Measurements from ENCODE around the gene MORN3.

Gene MORN3

DNA sequence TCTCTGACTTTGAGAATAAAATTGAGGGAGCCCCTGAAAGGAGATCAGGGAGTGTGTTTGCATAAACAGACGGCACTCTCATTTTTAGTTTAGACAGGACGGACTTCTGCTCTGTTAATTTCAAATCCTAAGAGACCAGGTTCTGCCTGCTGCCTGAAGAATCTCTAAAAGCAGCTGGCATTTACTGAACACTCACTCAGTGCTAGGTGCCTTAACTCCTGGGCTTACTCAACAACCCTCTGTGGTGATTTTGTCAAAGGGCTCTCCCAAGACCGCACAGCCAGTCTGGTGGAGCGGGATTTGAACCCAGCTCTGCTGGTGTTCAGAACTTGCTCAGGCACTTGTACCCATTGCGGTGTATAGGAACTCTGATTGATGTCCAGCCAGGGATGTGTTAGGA lies 40.9 kb downstream of the MORN3 start:
- Histone ChIP-seq H3K4me3 (replicated peaks; ENCODE audit: insufficient read depth, low read length) (peak overlapping the region; percentile 79), H3K27ac (replicated peaks) (peak overlapping the region; percentile 92), H3K27me3 (ENCODE audit: insufficient read depth, poor library complexity, severe bottlenecking) (no peaks in the 10 kb centered on the region)
- TF ChIP-seq SPI1 (IDR thresholded peaks at IDR 0.05; ENCODE audit: borderline replicate concordance, low read depth) (no peak), POLR2AphosphoS5 (IDR thresholded peaks at IDR 0.05; ENCODE audit: low read depth) (no peak), GABPA (IDR thresholded peaks at IDR 0.05; ENCODE audit: low read depth) (no peak)
- TF ChIP-seq, protein P1, sequence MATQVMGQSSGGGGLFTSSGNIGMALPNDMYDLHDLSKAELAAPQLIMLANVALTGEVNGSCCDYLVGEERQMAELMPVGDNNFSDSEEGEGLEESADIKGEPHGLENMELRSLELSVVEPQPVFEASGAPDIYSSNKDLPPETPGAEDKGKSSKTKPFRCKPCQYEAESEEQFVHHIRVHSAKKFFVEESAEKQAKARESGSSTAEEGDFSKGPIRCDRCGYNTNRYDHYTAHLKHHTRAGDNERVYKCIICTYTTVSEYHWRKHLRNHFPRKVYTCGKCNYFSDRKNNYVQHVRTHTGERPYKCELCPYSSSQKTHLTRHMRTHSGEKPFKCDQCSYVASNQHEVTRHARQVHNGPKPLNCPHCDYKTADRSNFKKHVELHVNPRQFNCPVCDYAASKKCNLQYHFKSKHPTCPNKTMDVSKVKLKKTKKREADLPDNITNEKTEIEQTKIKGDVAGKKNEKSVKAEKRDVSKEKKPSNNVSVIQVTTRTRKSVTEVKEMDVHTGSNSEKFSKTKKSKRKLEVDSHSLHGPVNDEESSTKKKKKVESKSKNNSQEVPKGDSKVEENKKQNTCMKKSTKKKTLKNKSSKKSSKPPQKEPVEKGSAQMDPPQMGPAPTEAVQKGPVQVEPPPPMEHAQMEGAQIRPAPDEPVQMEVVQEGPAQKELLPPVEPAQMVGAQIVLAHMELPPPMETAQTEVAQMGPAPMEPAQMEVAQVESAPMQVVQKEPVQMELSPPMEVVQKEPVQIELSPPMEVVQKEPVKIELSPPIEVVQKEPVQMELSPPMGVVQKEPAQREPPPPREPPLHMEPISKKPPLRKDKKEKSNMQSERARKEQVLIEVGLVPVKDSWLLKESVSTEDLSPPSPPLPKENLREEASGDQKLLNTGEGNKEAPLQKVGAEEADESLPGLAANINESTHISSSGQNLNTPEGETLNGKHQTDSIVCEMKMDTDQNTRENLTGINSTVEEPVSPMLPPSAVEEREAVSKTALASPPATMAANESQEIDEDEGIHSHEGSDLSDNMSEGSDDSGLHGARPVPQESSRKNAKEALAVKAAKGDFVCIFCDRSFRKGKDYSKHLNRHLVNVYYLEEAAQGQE (IDR thresholded peaks at IDR 0.05; ENCODE audit: insufficient replicate concordance, low read depth): no peak
- TF ChIP-seq, protein P2, sequence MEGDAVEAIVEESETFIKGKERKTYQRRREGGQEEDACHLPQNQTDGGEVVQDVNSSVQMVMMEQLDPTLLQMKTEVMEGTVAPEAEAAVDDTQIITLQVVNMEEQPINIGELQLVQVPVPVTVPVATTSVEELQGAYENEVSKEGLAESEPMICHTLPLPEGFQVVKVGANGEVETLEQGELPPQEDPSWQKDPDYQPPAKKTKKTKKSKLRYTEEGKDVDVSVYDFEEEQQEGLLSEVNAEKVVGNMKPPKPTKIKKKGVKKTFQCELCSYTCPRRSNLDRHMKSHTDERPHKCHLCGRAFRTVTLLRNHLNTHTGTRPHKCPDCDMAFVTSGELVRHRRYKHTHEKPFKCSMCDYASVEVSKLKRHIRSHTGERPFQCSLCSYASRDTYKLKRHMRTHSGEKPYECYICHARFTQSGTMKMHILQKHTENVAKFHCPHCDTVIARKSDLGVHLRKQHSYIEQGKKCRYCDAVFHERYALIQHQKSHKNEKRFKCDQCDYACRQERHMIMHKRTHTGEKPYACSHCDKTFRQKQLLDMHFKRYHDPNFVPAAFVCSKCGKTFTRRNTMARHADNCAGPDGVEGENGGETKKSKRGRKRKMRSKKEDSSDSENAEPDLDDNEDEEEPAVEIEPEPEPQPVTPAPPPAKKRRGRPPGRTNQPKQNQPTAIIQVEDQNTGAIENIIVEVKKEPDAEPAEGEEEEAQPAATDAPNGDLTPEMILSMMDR (IDR thresholded peaks at IDR 0.05; ENCODE audit: insufficient read depth, low read length): no peak
- peak in 1 of 2 experiments; percentile 30 for DNase-seq (ENCODE audit: low read depth in 1 of 2, low spot score in 1 of 2)

DNA sequence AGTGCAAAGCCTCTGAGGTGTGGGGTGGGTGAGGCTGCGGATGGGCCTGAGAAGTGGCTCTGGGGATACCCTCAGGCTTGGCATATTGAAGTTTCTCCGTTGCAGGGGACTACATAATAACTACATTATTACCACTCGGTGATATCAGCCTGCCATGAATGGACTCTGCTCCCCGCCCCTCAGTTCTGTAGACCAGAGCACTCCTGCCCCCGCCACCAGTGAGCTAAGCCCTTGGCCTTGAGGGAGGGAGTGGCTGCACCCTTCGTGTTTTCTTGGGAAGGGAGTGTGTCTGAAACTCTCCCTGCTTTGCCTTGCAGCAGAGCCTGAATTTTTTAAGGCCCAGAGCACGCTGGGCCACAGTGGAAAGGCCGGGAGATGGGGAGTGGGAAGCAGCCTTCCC lies 41.4 kb downstream of the MORN3 start:
- H3K27ac ChIP-seq (replicated peaks): peak overlapping the region; percentile 92
- DNase-seq (ENCODE audit: low read depth in 1 of 2, low spot score in 1 of 2): peak in 1 of 2 experiments; percentile 12

DNA sequence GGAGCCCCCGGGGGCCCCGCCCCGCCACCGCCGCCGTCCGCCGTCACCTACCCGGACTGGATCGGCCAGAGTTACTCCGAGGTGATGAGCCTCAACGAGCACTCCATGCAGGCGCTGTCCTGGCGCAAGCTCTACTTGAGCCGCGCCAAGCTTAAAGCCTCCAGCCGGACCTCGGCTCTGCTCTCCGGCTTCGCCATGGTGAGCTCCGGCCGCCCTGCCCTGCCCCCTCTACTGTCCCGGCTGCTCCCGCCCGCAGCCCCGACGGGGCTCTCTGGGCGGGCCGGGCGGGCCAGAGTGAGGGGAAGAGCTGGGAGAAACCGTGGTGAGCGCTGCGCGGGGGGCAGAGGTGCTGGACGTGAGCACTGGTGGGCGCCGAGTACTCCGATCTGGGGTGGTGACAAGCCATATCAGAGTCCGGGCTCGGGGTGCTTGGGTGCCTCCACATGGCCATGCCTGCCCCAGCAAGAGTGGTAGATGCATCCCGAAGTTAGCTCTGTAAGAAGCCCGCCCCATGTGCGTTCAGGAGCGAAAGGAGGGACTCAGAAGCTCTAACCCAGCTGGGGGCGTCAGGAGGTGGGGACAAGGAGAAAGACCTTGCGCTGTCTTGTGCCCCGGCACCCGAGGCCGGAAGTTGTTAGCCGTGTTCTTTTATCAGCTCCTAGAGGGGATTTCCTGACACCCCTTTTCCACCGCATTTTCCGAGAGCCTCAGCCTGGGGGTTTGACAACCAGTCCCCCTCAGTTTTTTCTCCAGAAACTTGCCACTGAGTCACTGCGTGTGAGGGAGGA lies 42.4 kb downstream of the MORN3 start:
- Histone ChIP-seq H3K27ac (replicated peaks) (peak overlapping the region; percentile 92), H3K4me3 (replicated peaks; ENCODE audit: insufficient read depth, low read length) (peak overlapping the region; percentile 79), H3K27me3 (ENCODE audit: insufficient read depth, poor library complexity, severe bottlenecking) (no peaks in the 10 kb centered on the region)
- TF ChIP-seq, protein P1 (IDR thresholded peaks at IDR 0.05; ENCODE audit: insufficient replicate concordance, low read depth): no peak
- TF ChIP-seq POLR2AphosphoS5 (IDR thresholded peaks at IDR 0.05; ENCODE audit: low read depth) (peak; percentile 9; the same call in 1 of the 2 replicates), GABPA (IDR thresholded peaks at IDR 0.05; ENCODE audit: low read depth) (no peak)
- TF ChIP-seq, protein P2 (IDR thresholded peaks at IDR 0.05; ENCODE audit: insufficient read depth, low read length): no peak
- peak; percentile 56 to 68 for DNase-seq (ENCODE audit: low read depth in 1 of 2, low spot score in 1 of 2)

More for the DNA sequence above, 41.4 kb downstream of the MORN3 start:
- Histone ChIP-seq H3K4me3 (replicated peaks; ENCODE audit: insufficient read depth, low read length) (peak overlapping the region; percentile 79), H3K27me3 (ENCODE audit: insufficient read depth, poor library complexity, severe bottlenecking) (no peaks in the 10 kb centered on the region)
- TF ChIP-seq SPI1 (IDR thresholded peaks at IDR 0.05; ENCODE audit: borderline replicate concordance, low read depth): no peak
- TF ChIP-seq, protein P1 (IDR thresholded peaks at IDR 0.05; ENCODE audit: insufficient replicate concordance, low read depth): no peak
- no peak for TF ChIP-seq GABPA (IDR thresholded peaks at IDR 0.05; ENCODE audit: low read depth)
- TF ChIP-seq POLR2AphosphoS5 (IDR thresholded peaks at IDR 0.05; ENCODE audit: low read depth): no peak
- TF ChIP-seq, protein P2 (IDR thresholded peaks at IDR 0.05; ENCODE audit: insufficient read depth, low read length): no peak

Measured in HL-60 (cell line).